Occipital lobe (tissue), 2 donors: ENCODE data around the gene BAZ2B. TPM values are rescaled to one million over a fixed set of nuclear protein-coding genes. Genes with fewer than 3 reads are reported as not detected.

Source experiments
- DNase-seq: peaks from one replicate; lab custom pipeline; 2025; lab: John Stamatoyannopoulos, UW
- total RNA-seq: library from RNA; depleted of rRNA; stranded (reverse); fragments of >200 nt; gene quantifications from one replicate; pipeline ENCODE4 v1.2.3, GENCODE V29; 2014

BAZ2B gene
- total RNA-seq, 1 donor from 2014 or later, result 189 TPM

- no peak for DNase-seq
Observed at GRCh38 chr2:159573846-159574606, 42.3 kb downstream of the BAZ2B start.

GRCh38 chr2:159573294-159573693 is 43.1 kb downstream of the BAZ2B start:
- no peak for DNase-seq

- no peak for DNase-seq
Observed at GRCh38 chr2:159572459-159572858, 43.9 kb downstream of the BAZ2B start.

- no peak for DNase-seq
Observed at GRCh38 chr2:159571540-159572260, 44.6 kb downstream of the BAZ2B start.

GRCh38 chr2:159564081-159564480 is 52.3 kb downstream of the BAZ2B start:
- no peak for DNase-seq

- no peak for DNase-seq
Observed at GRCh38 chr2:159562248-159562647, 54.1 kb downstream of the BAZ2B start.

- no peak for DNase-seq
Observed at GRCh38 chr2:159561786-159562185, 54.6 kb downstream of the BAZ2B start.

GRCh38 chr2:159561242-159561641 is 55.1 kb downstream of the BAZ2B start:
- no peak for DNase-seq

GRCh38 chr2:159559034-159559433 is 57.3 kb downstream of the BAZ2B start:
- no peak for DNase-seq

- DNase-seq, result no peak
Observed at GRCh38 chr2:159558479-159558878, 57.9 kb downstream of the BAZ2B start.

- no peak for DNase-seq
Observed at GRCh38 chr2:159557437-159558034, 58.8 kb downstream of the BAZ2B start.

GRCh38 chr2:159555651-159556392 is 60.5 kb downstream of the BAZ2B start:
- DNase-seq, result no peak

GRCh38 chr2:159553727-159554126 is 62.6 kb downstream of the BAZ2B start:
- DNase-seq, result no peak

GRCh38 chr2:159551806-159552205 is 64.5 kb downstream of the BAZ2B start:
- no peak for DNase-seq

- no peak for DNase-seq
Observed at GRCh38 chr2:159550231-159550630, 66.1 kb downstream of the BAZ2B start.

- DNase-seq, result no peak
Observed at GRCh38 chr2:159549234-159549633, 67.1 kb downstream of the BAZ2B start.

GRCh38 chr2:159546716-159547430 is 69.5 kb downstream of the BAZ2B start:
- no peak for DNase-seq

- no peak for DNase-seq
Observed at GRCh38 chr2:159546039-159546438, 70.3 kb downstream of the BAZ2B start.

GRCh38 chr2:159545085-159545484 is 71.3 kb downstream of the BAZ2B start:
- DNase-seq, result no peak

GRCh38 chr2:159542101-159542500 is 74.2 kb downstream of the BAZ2B start:
- no peak for DNase-seq

GRCh38 chr2:159539701-159540100 is 76.6 kb downstream of the BAZ2B start:
- DNase-seq, result no peak
